Neural cell (in vitro differentiated cells): Measurements from ENCODE around the gene PTPRN2.

Experiments used
- EP300 ChIP-seq: fragments of 450-650 bp; conservative IDR thresholded peaks from 2 replicates; pipeline ENCODE4 v1.6.1; 2014; ENCODE audit warnings: antibody characterized with exemption, mild to moderate bottlenecking, moderate library complexity; ENCODE audit not compliant: poor library complexity, severe bottlenecking
- EZH2 ChIP-seq: fragments of 200-600, 300-800 bp; shearing (Covaris generic), sonication (generic); IDR thresholded peaks from 2 replicates; pipeline ENCODE4 v1.6.1; 2014; ENCODE audit warnings: antibody characterized with exemption, low read length, borderline replicate concordance, mild to moderate bottlenecking; ENCODE audit not compliant: insufficient read depth, poor library complexity, severe bottlenecking
- MXI1 ChIP-seq: fragments of 450-650 bp; conservative IDR thresholded peaks from 2 replicates; pipeline ENCODE4 v1.6.1; 2014; ENCODE audit warnings: antibody characterized with exemption, mild to moderate bottlenecking; ENCODE audit not compliant: poor library complexity, severe bottlenecking
- POLR2AphosphoS5 ChIP-seq: IDR thresholded peaks from 2 replicates; pipeline ENCODE4 v1.6.1; 2012
- RAD21 ChIP-seq: fragments of 450-650 bp; conservative IDR thresholded peaks from 2 replicates; pipeline ENCODE4 v1.6.1; 2014; ENCODE audit warnings: antibody characterized with exemption, mild to moderate bottlenecking, moderate library complexity
- SMC3 ChIP-seq: fragments of 450-650 bp; conservative IDR thresholded peaks from 2 replicates; pipeline ENCODE4 v1.6.1; 2014; ENCODE audit warnings: antibody characterized with exemption, mild to moderate bottlenecking, moderate library complexity; ENCODE audit not compliant: poor library complexity
- TAF1 ChIP-seq: IDR thresholded peaks from 2 replicates; pipeline ENCODE4 v1.6.1; 2012; ENCODE audit warnings: low read depth
- TF ChIP-seq, protein P1 (sequence below): fragments of 450-650 bp; IDR thresholded peaks from 2 replicates; pipeline ENCODE4 v1.5.1; 2014; ENCODE audit warnings: antibody characterized with exemption, mild to moderate bottlenecking, moderate library complexity; ENCODE audit not compliant: poor library complexity, severe bottlenecking
- TF ChIP-seq, protein P2 (sequence below): IDR thresholded peaks from 2 replicates; pipeline ENCODE4 v1.6.1; 2012; ENCODE audit warnings: borderline replicate concordance

DNA sequence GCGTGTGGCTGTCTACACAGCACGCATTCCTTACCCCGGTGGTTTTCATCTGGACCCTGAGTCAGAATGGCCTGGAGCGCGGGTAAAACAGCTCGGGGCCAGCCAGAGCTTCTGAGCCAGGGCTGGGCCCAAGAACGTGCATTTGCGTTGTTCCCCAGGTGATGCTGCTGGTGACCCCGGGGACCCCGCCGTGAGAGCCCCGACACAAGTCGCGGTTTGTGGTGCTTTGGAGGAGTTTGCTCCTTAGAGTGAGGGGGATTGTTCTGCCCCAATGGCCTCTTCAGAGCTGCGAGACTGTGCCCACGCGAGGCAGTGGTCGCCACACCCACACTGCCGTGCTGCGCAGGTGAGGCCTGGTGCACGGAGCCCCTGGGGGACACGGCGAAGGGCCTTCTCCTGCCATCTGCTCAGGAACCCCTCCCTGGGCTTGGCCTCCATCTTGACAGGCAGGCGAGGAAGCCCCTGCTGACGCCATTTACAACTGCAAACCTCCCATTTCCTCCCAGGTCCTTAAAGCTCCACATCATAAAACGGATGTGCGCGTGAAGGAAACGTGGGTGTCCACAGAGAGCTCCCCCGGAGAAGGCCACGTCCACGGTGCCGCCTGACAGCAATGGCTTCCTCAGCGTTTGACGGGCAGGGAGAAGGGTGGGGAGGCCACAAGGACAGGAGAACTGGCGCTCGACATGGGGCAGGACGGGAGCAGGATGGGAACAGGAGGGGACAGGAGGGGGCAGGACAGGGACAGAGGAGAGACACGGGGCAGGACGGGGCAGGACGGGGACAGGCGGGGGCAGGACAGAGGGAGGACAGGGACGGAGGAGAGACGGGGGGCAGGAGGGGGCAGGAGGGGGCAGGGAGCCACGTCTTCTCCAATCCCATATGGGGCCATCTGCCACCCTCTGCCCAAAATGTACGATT is 773.6 kb downstream of the PTPRN2 start:
- TF ChIP-seq, protein P1, sequence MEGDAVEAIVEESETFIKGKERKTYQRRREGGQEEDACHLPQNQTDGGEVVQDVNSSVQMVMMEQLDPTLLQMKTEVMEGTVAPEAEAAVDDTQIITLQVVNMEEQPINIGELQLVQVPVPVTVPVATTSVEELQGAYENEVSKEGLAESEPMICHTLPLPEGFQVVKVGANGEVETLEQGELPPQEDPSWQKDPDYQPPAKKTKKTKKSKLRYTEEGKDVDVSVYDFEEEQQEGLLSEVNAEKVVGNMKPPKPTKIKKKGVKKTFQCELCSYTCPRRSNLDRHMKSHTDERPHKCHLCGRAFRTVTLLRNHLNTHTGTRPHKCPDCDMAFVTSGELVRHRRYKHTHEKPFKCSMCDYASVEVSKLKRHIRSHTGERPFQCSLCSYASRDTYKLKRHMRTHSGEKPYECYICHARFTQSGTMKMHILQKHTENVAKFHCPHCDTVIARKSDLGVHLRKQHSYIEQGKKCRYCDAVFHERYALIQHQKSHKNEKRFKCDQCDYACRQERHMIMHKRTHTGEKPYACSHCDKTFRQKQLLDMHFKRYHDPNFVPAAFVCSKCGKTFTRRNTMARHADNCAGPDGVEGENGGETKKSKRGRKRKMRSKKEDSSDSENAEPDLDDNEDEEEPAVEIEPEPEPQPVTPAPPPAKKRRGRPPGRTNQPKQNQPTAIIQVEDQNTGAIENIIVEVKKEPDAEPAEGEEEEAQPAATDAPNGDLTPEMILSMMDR, result no peak
- no peak for TF ChIP-seq RAD21
- no peak for TF ChIP-seq EZH2
- TF ChIP-seq, protein P2, sequence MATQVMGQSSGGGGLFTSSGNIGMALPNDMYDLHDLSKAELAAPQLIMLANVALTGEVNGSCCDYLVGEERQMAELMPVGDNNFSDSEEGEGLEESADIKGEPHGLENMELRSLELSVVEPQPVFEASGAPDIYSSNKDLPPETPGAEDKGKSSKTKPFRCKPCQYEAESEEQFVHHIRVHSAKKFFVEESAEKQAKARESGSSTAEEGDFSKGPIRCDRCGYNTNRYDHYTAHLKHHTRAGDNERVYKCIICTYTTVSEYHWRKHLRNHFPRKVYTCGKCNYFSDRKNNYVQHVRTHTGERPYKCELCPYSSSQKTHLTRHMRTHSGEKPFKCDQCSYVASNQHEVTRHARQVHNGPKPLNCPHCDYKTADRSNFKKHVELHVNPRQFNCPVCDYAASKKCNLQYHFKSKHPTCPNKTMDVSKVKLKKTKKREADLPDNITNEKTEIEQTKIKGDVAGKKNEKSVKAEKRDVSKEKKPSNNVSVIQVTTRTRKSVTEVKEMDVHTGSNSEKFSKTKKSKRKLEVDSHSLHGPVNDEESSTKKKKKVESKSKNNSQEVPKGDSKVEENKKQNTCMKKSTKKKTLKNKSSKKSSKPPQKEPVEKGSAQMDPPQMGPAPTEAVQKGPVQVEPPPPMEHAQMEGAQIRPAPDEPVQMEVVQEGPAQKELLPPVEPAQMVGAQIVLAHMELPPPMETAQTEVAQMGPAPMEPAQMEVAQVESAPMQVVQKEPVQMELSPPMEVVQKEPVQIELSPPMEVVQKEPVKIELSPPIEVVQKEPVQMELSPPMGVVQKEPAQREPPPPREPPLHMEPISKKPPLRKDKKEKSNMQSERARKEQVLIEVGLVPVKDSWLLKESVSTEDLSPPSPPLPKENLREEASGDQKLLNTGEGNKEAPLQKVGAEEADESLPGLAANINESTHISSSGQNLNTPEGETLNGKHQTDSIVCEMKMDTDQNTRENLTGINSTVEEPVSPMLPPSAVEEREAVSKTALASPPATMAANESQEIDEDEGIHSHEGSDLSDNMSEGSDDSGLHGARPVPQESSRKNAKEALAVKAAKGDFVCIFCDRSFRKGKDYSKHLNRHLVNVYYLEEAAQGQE, result no peak
- TF ChIP-seq MXI1, result no peak
- no peak for TF ChIP-seq EP300
- no peak for TF ChIP-seq TAF1
- TF ChIP-seq POLR2AphosphoS5, result no peak
- no peak for TF ChIP-seq SMC3
